Smooth muscle cell (in vitro differentiated cells): ENCODE data around the gene DACH2. TPM values are rescaled to one million over a fixed set of nuclear protein-coding genes. Genes with fewer than 3 reads are reported as not detected.
"Not testable (repeated sequence)": the region's sequence is repeated elsewhere in the genome, so short reads cannot be mapped to it uniquely, and the experiment has no call there.

ENCODE experiments used
- DNase-seq: peaks from one replicate; lab custom pipeline; 2025; ENCODE audit not compliant: unreplicated experiment; lab: John Stamatoyannopoulos, UW
- H2AFZ ChIP-seq: fragments of 200-600 bp; sonication (generic); 2 replicates; pipeline ENCODE4 v1.6.0; 2016; ENCODE audit warnings: antibody characterized with exemption, low read depth, mild to moderate bottlenecking
- H3F3A ChIP-seq: fragments of 200-600 bp; sonication (generic); 2 replicates; pipeline ENCODE4 v1.6.0; 2017; ENCODE audit warnings: antibody characterized with exemption, low read depth
- H3K27ac ChIP-seq: fragments of 200-600 bp; sonication (generic); 2 replicates; pipeline ENCODE4 v1.5.1; 2016; ENCODE audit warnings: low read depth, mild to moderate bottlenecking
- H3K27me3 ChIP-seq: fragments of 200-600 bp; sonication (generic); 2 replicates; pipeline ENCODE4 v1.6.1; 2016; ENCODE audit warnings: low read depth, mild to moderate bottlenecking
- H3K36me3 ChIP-seq: fragments of 200-600 bp; sonication (generic); 2 replicates; pipeline ENCODE4 v1.5.1; 2016; ENCODE audit warnings: low read depth
- H3K4me1 ChIP-seq: fragments of 200-600 bp; sonication (generic); 2 replicates; pipeline ENCODE4 v1.5.1; 2016; ENCODE audit warnings: low read depth
- H3K4me2 ChIP-seq: fragments of 200-600 bp; sonication (generic); 2 replicates; pipeline ENCODE4 v1.6.0; 2016; ENCODE audit warnings: mild to moderate bottlenecking
- H3K4me3 ChIP-seq: fragments of 200-600 bp; sonication (generic); 2 replicates; pipeline ENCODE4 v1.5.1; 2016; ENCODE audit warnings: mild to moderate bottlenecking
- H3K79me2 ChIP-seq: fragments of 200-600 bp; sonication (generic); 2 replicates; pipeline ENCODE4 v1.6.0; 2016; ENCODE audit warnings: low read depth, mild to moderate bottlenecking
- H3K9ac ChIP-seq: fragments of 200-600 bp; sonication (generic); 2 replicates; pipeline ENCODE4 v1.6.0; 2016; ENCODE audit warnings: low read depth
- H3K9me3 ChIP-seq: fragments of 200-600 bp; sonication (generic); replicated peaks from 2 replicates; pipeline ENCODE4 v1.5.1; 2016; ENCODE audit warnings: low read depth
- H4K20me1 ChIP-seq: fragments of 200-600 bp; sonication (generic); 2 replicates; pipeline ENCODE4 v1.6.0; 2016; ENCODE audit warnings: low read depth
- CTCF ChIP-seq: fragments of 200-600 bp; sonication (generic); IDR thresholded peaks from 2 replicates; pipeline ENCODE4 v1.5.1; 2017; ENCODE audit warnings: borderline replicate concordance, mild to moderate bottlenecking, antibody characterized with exemption; ENCODE audit not compliant: insufficient read depth, poor library complexity, severe bottlenecking
- WGBS: methylation state at CpG from one replicate; pipeline ENCODE4 v1.1.7; 2016; ENCODE audit warnings: low lambda C conversion rate; 5-methylcytosine and 5-hydroxymethylcytosine counted together
- polyA plus RNA-seq: library from polyadenylated mRNA; unstranded; fragments of >200 nt; fragmentation: Nextera tagmentation; extraction: Ambion mirVana; gene quantifications from 2 replicates; pipeline ENCODE4 v1.2.1, GENCODE V29; 2016
- total RNA-seq: library from RNA; depleted of rRNA; stranded (reverse); fragments of >200 nt; gene quantifications from 2 replicates; pipeline ENCODE4 v1.2.3, GENCODE V29; 2014

DACH2 gene
- total and polyA plus RNA-seq, 2 experiments from 2014 or later = 0.13 to 0.30 TPM

GRCh38 chrX:86171366-86171765, 23.1 kb downstream of the DACH2 start:
- Histone ChIP-seq H3K9ac (no peak overlapping the region), H3K9me3 (no peaks in the 10 kb centered on the region), H3K79me2 (no peaks in the 10 kb centered on the region), H3K4me2 (no peak overlapping the region), H3K27me3 (no peaks in the 10 kb centered on the region), H3K4me1 (no peaks in the 10 kb centered on the region), H4K20me1 (no peaks in the 10 kb centered on the region), H3K36me3 (no peaks in the 10 kb centered on the region), H2AFZ (no peak overlapping the region), H3K4me3 (no peak overlapping the region), H3F3A (no peaks in the 10 kb centered on the region), H3K27ac (no peak overlapping the region)
- no peak for DNase-seq
- 51% methylated on average over 3 of the region's 3 CpGs for WGBS
- TF ChIP-seq CTCF = no peak

- WGBS = 71% methylated on average over 1 of the region's 1 CpG
- Histone ChIP-seq H3K79me2 (no peaks in the 10 kb centered on the region), H3K27ac (no peak overlapping the region), H3F3A (no peaks in the 10 kb centered on the region), H3K4me1 (no peaks in the 10 kb centered on the region), H3K36me3 (no peaks in the 10 kb centered on the region), H3K9me3 (no peaks in the 10 kb centered on the region), H4K20me1 (no peaks in the 10 kb centered on the region), H3K4me2 (no peak overlapping the region), H3K9ac (no peak overlapping the region), H3K4me3 (no peak overlapping the region), H3K27me3 (no peaks in the 10 kb centered on the region), H2AFZ (no peak overlapping the region)
- no peak for DNase-seq
- no peak for TF ChIP-seq CTCF
Measured at GRCh38 chrX:86178906-86179305, 30.7 kb downstream of the DACH2 start.

GRCh38 chrX:86181325-86181724, 33.1 kb downstream of the DACH2 start:
- H3K27ac ChIP-seq, H3K36me3 ChIP-seq: not testable (repeated sequence)
- WGBS = 80% methylated on average over 7 of the region's 7 CpGs

GRCh38 chrX:86192827-86193226, 44.6 kb downstream of the DACH2 start:
- DNase-seq = no peak
- peaks cover 6% of the 10 kb centered on the region for H3K9me3 ChIP-seq
- 74% methylated on average over 1 of the region's 1 CpG for whole genome bisulfite sequencing
- H3F3A ChIP-seq = no peaks in the 10 kb centered on the region
- H2AFZ ChIP-seq = no peak overlapping the region
- no peaks in the 10 kb centered on the region for H4K20me1 ChIP-seq
- H3K4me3 ChIP-seq = no peak overlapping the region
- no peaks in the 10 kb centered on the region for H3K36me3 ChIP-seq
- H3K4me2 ChIP-seq = no peak overlapping the region
- H3K27me3 ChIP-seq = no peaks in the 10 kb centered on the region
- no peaks in the 10 kb centered on the region for H3K79me2 ChIP-seq
- no peak overlapping the region for H3K27ac ChIP-seq
- TF ChIP-seq CTCF = peak; percentile 21
- H3K4me1 ChIP-seq = no peaks in the 10 kb centered on the region
- H3K9ac ChIP-seq = no peak overlapping the region

More at GRCh38 chrX:86181325-86181724, 33.1 kb downstream of the DACH2 start:
- H3K9ac ChIP-seq, H3K4me1 ChIP-seq, H4K20me1 ChIP-seq, H3K4me3 ChIP-seq, DNase-seq, H3K27me3 ChIP-seq, H3F3A ChIP-seq, H3K9me3 ChIP-seq, H3K79me2 ChIP-seq, H2AFZ ChIP-seq, H3K4me2 ChIP-seq: not testable (repeated sequence)
